A549 (cell line): ENCODE measurements around the gene CIAPIN1.

Experiments used
- CHD2 ChIP-seq: fragments of 150-350 bp; IDR thresholded peaks from 2 replicates; pipeline ENCODE4 v1.6.1; 2014; ENCODE audit warnings: low read length; ENCODE audit not compliant: partially characterized antibody
- EHMT2 ChIP-seq: fragments of 200-600 bp; sonication (generic); IDR thresholded peaks from 2 replicates; pipeline ENCODE4 v1.6.1; 2016; ENCODE audit warnings: antibody characterized with exemption, low read depth, mild to moderate bottlenecking, moderate library complexity
- EP300 ChIP-seq, 2 experiments: fragments of >200 bp; sonication (Bioruptor Twin); formaldehyde crosslinking; IDR thresholded peaks; 2 replicates in 1 of 2; 3 replicates in 1 of 2; pipeline ENCODE4 v1.6.1; 2016 to 2017
- GATA3 ChIP-seq: IDR thresholded peaks from 2 replicates; pipeline ENCODE4 v1.6.1; 2012; ENCODE audit warnings: borderline replicate concordance
- HOXA7 ChIP-seq: fragments of 250-450 bp; sonication (Bioruptor Pico); IDR thresholded peaks from 2 replicates; pipeline ENCODE4 v1.5.0; 2020; ENCODE audit warnings: mild to moderate bottlenecking, moderate library complexity
- POLR2A ChIP-seq: IDR thresholded peaks from 2 replicates; pipeline ENCODE4 v1.6.1; 2012; ENCODE audit warnings: mild to moderate bottlenecking, low read length
- RAD21 ChIP-seq, 2 experiments: fragments of >200 bp in 1 of 2; sonication (Bioruptor Twin) in 1 of 2; formaldehyde crosslinking in 1 of 2; IDR thresholded peaks in 1 of 2; conservative IDR thresholded peaks in 1 of 2; 2 replicates in 1 of 2; 3 replicates in 1 of 2; pipeline ENCODE4 v1.6.1; 2012 to 2018; ENCODE audit warnings: inconsistent platforms in 1 of 2
- TFCP2L1 ChIP-seq: fragments of 250-450 bp; sonication (Bioruptor Pico); IDR thresholded peaks from 2 replicates; pipeline ENCODE4 v1.5.0; 2021; ENCODE audit warnings: mild to moderate bottlenecking
- TF ChIP-seq, protein P1 (sequence below): fragments of >200 bp; sonication (Bioruptor Twin); formaldehyde crosslinking; IDR thresholded peaks from 3 replicates; pipeline ENCODE4 v1.5.1; 2016
- TF ChIP-seq, protein P2 (sequence below): IDR thresholded peaks from 2 replicates; pipeline ENCODE4 v1.6.1; 2012
- TF ChIP-seq, protein P3 (sequence below): IDR thresholded peaks from 2 replicates; pipeline ENCODE4 v1.6.1; 2012
- TF ChIP-seq, protein P4 (sequence below): fragments of 150-350 bp; IDR thresholded peaks from 2 replicates; pipeline ENCODE4 v1.6.1; 2014; ENCODE audit warnings: low read depth, mild to moderate bottlenecking, low read length
- TF ChIP-seq, protein P5 (sequence below): fragments of 450-650 bp; IDR thresholded peaks from 2 replicates; pipeline ENCODE4 v1.6.1; 2014; ENCODE audit warnings: antibody characterized with exemption
- TF ChIP-seq, protein P6 (sequence below): fragments of 200-600 bp; sonication (generic); IDR thresholded peaks from 2 replicates; pipeline ENCODE4 v1.6.1; 2016; ENCODE audit warnings: antibody characterized with exemption, mild to moderate bottlenecking, moderate library complexity

DNA sequence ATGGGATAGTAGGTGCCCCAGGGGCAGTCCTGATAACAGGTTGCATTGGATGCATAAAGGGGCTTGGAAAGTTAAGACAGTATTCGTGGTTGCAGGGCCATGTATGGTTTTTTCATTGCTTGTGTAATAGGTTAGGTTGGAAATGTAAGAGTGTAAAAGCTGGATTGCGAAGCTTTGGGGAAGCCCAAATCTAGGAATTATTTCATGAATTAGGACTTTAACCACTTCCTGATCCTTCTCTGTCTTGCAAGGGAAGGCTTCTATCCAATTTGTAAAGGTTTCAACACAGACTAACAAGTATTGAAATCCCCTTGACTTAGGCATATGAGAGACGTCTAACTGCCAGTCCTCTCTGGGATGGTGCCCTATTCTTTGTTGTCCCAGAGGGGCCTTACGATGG lies 50.4 kb downstream of the CIAPIN1 start:
- TF ChIP-seq, protein P1, sequence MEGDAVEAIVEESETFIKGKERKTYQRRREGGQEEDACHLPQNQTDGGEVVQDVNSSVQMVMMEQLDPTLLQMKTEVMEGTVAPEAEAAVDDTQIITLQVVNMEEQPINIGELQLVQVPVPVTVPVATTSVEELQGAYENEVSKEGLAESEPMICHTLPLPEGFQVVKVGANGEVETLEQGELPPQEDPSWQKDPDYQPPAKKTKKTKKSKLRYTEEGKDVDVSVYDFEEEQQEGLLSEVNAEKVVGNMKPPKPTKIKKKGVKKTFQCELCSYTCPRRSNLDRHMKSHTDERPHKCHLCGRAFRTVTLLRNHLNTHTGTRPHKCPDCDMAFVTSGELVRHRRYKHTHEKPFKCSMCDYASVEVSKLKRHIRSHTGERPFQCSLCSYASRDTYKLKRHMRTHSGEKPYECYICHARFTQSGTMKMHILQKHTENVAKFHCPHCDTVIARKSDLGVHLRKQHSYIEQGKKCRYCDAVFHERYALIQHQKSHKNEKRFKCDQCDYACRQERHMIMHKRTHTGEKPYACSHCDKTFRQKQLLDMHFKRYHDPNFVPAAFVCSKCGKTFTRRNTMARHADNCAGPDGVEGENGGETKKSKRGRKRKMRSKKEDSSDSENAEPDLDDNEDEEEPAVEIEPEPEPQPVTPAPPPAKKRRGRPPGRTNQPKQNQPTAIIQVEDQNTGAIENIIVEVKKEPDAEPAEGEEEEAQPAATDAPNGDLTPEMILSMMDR: no peak
- TF ChIP-seq CHD2 (no peak), POLR2A (no peak), EP300 (IDR thresholded peaks at IDR 0.05) (no peak), HOXA7 (CRISPR knock-in tag) (no peak), EHMT2 (no peak), GATA3 (no peak), TFCP2L1 (CRISPR knock-in tag) (no peak), RAD21 (conservative IDR thresholded peaks at IDR 0.05 in 1 of 2, IDR thresholded peaks at IDR 0.05 in 1 of 2) (no peak)
- TF ChIP-seq, protein P2, sequence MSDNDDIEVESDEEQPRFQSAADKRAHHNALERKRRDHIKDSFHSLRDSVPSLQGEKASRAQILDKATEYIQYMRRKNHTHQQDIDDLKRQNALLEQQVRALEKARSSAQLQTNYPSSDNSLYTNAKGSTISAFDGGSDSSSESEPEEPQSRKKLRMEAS: no peak
- TF ChIP-seq, protein P3, sequence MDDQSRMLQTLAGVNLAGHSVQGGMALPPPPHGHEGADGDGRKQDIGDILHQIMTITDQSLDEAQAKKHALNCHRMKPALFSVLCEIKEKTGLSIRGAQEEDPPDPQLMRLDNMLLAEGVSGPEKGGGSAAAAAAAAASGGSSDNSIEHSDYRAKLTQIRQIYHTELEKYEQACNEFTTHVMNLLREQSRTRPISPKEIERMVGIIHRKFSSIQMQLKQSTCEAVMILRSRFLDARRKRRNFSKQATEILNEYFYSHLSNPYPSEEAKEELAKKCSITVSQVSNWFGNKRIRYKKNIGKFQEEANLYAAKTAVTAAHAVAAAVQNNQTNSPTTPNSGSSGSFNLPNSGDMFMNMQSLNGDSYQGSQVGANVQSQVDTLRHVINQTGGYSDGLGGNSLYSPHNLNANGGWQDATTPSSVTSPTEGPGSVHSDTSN: no peak
- TF ChIP-seq, protein P4, sequence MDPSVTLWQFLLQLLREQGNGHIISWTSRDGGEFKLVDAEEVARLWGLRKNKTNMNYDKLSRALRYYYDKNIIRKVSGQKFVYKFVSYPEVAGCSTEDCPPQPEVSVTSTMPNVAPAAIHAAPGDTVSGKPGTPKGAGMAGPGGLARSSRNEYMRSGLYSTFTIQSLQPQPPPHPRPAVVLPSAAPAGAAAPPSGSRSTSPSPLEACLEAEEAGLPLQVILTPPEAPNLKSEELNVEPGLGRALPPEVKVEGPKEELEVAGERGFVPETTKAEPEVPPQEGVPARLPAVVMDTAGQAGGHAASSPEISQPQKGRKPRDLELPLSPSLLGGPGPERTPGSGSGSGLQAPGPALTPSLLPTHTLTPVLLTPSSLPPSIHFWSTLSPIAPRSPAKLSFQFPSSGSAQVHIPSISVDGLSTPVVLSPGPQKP: no peak
- TF ChIP-seq, protein P5, sequence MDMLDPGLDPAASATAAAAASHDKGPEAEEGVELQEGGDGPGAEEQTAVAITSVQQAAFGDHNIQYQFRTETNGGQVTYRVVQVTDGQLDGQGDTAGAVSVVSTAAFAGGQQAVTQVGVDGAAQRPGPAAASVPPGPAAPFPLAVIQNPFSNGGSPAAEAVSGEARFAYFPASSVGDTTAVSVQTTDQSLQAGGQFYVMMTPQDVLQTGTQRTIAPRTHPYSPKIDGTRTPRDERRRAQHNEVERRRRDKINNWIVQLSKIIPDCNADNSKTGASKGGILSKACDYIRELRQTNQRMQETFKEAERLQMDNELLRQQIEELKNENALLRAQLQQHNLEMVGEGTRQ: no peak
- TF ChIP-seq, protein P6, sequence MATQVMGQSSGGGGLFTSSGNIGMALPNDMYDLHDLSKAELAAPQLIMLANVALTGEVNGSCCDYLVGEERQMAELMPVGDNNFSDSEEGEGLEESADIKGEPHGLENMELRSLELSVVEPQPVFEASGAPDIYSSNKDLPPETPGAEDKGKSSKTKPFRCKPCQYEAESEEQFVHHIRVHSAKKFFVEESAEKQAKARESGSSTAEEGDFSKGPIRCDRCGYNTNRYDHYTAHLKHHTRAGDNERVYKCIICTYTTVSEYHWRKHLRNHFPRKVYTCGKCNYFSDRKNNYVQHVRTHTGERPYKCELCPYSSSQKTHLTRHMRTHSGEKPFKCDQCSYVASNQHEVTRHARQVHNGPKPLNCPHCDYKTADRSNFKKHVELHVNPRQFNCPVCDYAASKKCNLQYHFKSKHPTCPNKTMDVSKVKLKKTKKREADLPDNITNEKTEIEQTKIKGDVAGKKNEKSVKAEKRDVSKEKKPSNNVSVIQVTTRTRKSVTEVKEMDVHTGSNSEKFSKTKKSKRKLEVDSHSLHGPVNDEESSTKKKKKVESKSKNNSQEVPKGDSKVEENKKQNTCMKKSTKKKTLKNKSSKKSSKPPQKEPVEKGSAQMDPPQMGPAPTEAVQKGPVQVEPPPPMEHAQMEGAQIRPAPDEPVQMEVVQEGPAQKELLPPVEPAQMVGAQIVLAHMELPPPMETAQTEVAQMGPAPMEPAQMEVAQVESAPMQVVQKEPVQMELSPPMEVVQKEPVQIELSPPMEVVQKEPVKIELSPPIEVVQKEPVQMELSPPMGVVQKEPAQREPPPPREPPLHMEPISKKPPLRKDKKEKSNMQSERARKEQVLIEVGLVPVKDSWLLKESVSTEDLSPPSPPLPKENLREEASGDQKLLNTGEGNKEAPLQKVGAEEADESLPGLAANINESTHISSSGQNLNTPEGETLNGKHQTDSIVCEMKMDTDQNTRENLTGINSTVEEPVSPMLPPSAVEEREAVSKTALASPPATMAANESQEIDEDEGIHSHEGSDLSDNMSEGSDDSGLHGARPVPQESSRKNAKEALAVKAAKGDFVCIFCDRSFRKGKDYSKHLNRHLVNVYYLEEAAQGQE: no peak
